ENCODE data around the gene GTF3A. TPM values are rescaled to one million over a fixed set of nuclear protein-coding genes. Genes with fewer than 3 reads are reported as not detected.

Gene GTF3A
- total RNA-seq, 1 experiment from 2014 or later = 88.7 TPM

DNA sequence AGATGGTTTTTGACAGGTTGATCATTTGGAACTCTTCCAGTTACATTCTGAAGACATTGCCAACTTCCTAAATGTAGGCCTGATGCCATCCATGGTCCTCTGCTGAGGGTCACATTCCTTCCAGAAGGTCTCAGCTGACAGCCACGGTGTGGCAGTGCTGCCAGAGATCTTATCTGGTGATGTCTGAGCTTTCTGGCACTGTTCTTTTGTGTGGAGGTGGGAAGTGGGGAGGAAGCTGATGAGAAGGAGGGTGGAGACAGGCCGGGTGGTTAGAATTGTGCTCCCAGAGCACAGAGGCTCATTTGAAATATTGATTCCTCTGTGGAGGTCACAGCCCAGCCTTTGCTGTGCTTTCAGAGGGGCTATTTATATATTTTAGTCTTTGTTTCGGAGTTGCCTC is 42.1 kb downstream of the GTF3A start:
- ATAC-seq (no peak), DNase-seq (ENCODE audit: low spot score) (no peak)
- Mint-ChIP-seq H3K4me3 (no peak overlapping the region), H3K27ac (no peak overlapping the region), H3K9me3 (peaks cover 10% of the 10 kb centered on the region), H3K36me3 (0 out of 2 replicates have a peak, but pooled peaks cover 2% of the 10 kb centered on the region), H3K27me3 (ENCODE audit: low read depth) (no peaks in the 10 kb centered on the region), H3K4me1 (no peaks in the 10 kb centered on the region)
- POLR2A ChIA-PET = no interaction called here
- TF ChIP-seq ZNF232 (CRISPR knock-in tag; IDR thresholded peaks at IDR 0.05) (no peak), ZNF396 (CRISPR knock-in tag; IDR thresholded peaks at IDR 0.05; ENCODE audit: borderline replicate concordance) (no peak), ZNF317 (CRISPR knock-in tag; IDR thresholded peaks at IDR 0.05; ENCODE audit: borderline replicate concordance, low read depth) (no peak), KAT7 (CRISPR knock-in tag; IDR thresholded peaks at IDR 0.05; ENCODE audit: borderline replicate concordance) (no peak), CBFB (CRISPR knock-in tag; IDR thresholded peaks at IDR 0.05; ENCODE audit: low read depth) (no peak), ATF1 (CRISPR knock-in tag; IDR thresholded peaks at IDR 0.05) (no peak), JUN (CRISPR knock-in tag; IDR thresholded peaks at IDR 0.05) (no peak), ZNF121 (CRISPR knock-in tag; IDR thresholded peaks at IDR 0.05) (no peak), IRF2 (CRISPR knock-in tag; IDR thresholded peaks at IDR 0.05; ENCODE audit: borderline replicate concordance, low read depth) (no peak), SMAD4 (CRISPR knock-in tag; IDR thresholded peaks at IDR 0.05) (no peak), MYBL2 (CRISPR knock-in tag; IDR thresholded peaks at IDR 0.05) (no peak), TCF7 (CRISPR knock-in tag; IDR thresholded peaks at IDR 0.05; ENCODE audit: low read depth) (no peak), FOXJ3 (CRISPR knock-in tag; IDR thresholded peaks at IDR 0.05; ENCODE audit: borderline replicate concordance) (no peak)
- TF ChIP-seq, protein P1, sequence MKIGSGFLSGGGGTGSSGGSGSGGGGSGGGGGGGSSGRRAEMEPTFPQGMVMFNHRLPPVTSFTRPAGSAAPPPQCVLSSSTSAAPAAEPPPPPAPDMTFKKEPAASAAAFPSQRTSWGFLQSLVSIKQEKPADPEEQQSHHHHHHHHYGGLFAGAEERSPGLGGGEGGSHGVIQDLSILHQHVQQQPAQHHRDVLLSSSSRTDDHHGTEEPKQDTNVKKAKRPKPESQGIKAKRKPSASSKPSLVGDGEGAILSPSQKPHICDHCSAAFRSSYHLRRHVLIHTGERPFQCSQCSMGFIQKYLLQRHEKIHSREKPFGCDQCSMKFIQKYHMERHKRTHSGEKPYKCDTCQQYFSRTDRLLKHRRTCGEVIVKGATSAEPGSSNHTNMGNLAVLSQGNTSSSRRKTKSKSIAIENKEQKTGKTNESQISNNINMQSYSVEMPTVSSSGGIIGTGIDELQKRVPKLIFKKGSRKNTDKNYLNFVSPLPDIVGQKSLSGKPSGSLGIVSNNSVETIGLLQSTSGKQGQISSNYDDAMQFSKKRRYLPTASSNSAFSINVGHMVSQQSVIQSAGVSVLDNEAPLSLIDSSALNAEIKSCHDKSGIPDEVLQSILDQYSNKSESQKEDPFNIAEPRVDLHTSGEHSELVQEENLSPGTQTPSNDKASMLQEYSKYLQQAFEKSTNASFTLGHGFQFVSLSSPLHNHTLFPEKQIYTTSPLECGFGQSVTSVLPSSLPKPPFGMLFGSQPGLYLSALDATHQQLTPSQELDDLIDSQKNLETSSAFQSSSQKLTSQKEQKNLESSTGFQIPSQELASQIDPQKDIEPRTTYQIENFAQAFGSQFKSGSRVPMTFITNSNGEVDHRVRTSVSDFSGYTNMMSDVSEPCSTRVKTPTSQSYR (CRISPR knock-in tag; IDR thresholded peaks at IDR 0.05) = no peak
- TF ChIP-seq, protein P2, sequence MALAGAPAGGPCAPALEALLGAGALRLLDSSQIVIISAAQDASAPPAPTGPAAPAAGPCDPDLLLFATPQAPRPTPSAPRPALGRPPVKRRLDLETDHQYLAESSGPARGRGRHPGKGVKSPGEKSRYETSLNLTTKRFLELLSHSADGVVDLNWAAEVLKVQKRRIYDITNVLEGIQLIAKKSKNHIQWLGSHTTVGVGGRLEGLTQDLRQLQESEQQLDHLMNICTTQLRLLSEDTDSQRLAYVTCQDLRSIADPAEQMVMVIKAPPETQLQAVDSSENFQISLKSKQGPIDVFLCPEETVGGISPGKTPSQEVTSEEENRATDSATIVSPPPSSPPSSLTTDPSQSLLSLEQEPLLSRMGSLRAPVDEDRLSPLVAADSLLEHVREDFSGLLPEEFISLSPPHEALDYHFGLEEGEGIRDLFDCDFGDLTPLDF (CRISPR knock-in tag; IDR thresholded peaks at IDR 0.05) = no peak
- TF ChIP-seq, protein P3, sequence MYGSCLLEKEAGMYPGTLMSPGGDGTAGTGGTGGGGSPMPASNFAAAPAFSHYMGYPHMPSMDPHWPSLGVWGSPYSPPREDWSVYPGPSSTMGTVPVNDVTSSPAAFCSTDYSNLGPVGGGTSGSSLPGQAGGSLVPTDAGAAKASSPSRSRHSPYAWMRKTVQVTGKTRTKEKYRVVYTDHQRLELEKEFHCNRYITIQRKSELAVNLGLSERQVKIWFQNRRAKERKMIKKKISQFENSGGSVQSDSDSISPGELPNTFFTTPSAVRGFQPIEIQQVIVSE (CRISPR knock-in tag; IDR thresholded peaks at IDR 0.05; ENCODE audit: borderline replicate concordance) = no peak
- TF ChIP-seq, protein P4, sequence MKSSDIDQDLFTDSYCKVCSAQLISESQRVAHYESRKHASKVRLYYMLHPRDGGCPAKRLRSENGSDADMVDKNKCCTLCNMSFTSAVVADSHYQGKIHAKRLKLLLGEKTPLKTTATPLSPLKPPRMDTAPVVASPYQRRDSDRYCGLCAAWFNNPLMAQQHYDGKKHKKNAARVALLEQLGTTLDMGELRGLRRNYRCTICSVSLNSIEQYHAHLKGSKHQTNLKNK (CRISPR knock-in tag; IDR thresholded peaks at IDR 0.05) = no peak
- TF ChIP-seq, protein P5, sequence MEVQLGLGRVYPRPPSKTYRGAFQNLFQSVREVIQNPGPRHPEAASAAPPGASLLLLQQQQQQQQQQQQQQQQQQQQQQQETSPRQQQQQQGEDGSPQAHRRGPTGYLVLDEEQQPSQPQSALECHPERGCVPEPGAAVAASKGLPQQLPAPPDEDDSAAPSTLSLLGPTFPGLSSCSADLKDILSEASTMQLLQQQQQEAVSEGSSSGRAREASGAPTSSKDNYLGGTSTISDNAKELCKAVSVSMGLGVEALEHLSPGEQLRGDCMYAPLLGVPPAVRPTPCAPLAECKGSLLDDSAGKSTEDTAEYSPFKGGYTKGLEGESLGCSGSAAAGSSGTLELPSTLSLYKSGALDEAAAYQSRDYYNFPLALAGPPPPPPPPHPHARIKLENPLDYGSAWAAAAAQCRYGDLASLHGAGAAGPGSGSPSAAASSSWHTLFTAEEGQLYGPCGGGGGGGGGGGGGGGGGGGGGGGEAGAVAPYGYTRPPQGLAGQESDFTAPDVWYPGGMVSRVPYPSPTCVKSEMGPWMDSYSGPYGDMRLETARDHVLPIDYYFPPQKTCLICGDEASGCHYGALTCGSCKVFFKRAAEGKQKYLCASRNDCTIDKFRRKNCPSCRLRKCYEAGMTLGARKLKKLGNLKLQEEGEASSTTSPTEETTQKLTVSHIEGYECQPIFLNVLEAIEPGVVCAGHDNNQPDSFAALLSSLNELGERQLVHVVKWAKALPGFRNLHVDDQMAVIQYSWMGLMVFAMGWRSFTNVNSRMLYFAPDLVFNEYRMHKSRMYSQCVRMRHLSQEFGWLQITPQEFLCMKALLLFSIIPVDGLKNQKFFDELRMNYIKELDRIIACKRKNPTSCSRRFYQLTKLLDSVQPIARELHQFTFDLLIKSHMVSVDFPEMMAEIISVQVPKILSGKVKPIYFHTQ (CRISPR knock-in tag; IDR thresholded peaks at IDR 0.05) = no peak
- CTCF ChIA-PET = interaction anchor here (1.2 to 1.3 kb wide), 2 partner anchors 105 to 360 kb away, joined by 4 read pairs; no protein-coding TSS in a partner anchor

All from WTC11 (cell line).